ENCODE measurements around the gene FHL1.
"Not testable (repeated sequence)": the region's sequence is repeated elsewhere in the genome, so short reads cannot be mapped to it uniquely, and the experiment has no call there.

FHL1 gene

GRCh38 chrX:136147315-136147901 is at the start of gene FHL1:
Gene FHL1 (plus strand): TSS chrX:136147533.
- Histone ChIP-seq H3K4me3 (ENCODE audit: low read depth, low read length) (peak within 1 kb of the TSS; percentile 86), H3K4me1 (ENCODE audit: control insufficient read depth, insufficient read depth, low read length, unreplicated experiment) (peaks cover 5% of the 10 kb centered on the region), H3K79me2 (ENCODE audit: control insufficient read depth, insufficient read depth, low read length, unreplicated experiment) (peaks cover 18% of the 10 kb centered on the region), H3K27ac (ENCODE audit: low read depth, low read length) (no peak within 1 kb of the TSS), H3K36me3 (ENCODE audit: insufficient read depth, low read length) (no peaks in the 10 kb centered on the region), H3K27me3 (ENCODE audit: insufficient read depth, low read length) (no peaks in the 10 kb centered on the region), H2AFZ (ENCODE audit: low read length, unreplicated experiment) (peak within 1 kb of the TSS; percentile 81)

GRCh38 chrX:136097871-136098805 is 49.2 kb upstream of the FHL1 start:
- no peak overlapping the region for H2AFZ ChIP-seq (ENCODE audit: low read length, unreplicated experiment)
- H3K27ac ChIP-seq (ENCODE audit: low read depth, low read length): no peak overlapping the region
- H3K4me1 ChIP-seq (ENCODE audit: control insufficient read depth, insufficient read depth, low read length, unreplicated experiment): no peaks in the 10 kb centered on the region
- no peaks in the 10 kb centered on the region for H3K36me3 ChIP-seq (ENCODE audit: insufficient read depth, low read length)
- no peak overlapping the region for H3K4me3 ChIP-seq (ENCODE audit: low read depth, low read length)
- H3K79me2 ChIP-seq (ENCODE audit: control insufficient read depth, insufficient read depth, low read length, unreplicated experiment): no peaks in the 10 kb centered on the region
- H3K27me3 ChIP-seq (ENCODE audit: insufficient read depth, low read length): no peaks in the 10 kb centered on the region

- H3K27me3 ChIP-seq (ENCODE audit: insufficient read depth, low read length): no peaks in the 10 kb centered on the region
- H3K4me3 ChIP-seq (ENCODE audit: low read depth, low read length): no peak overlapping the region
- H3K79me2 ChIP-seq (ENCODE audit: control insufficient read depth, insufficient read depth, low read length, unreplicated experiment): no peaks in the 10 kb centered on the region
- no peaks in the 10 kb centered on the region for H3K36me3 ChIP-seq (ENCODE audit: insufficient read depth, low read length)
- no peak overlapping the region for H3K27ac ChIP-seq (ENCODE audit: low read depth, low read length)
- no peak overlapping the region for H2AFZ ChIP-seq (ENCODE audit: low read length, unreplicated experiment)
- no peaks in the 10 kb centered on the region for H3K4me1 ChIP-seq (ENCODE audit: control insufficient read depth, insufficient read depth, low read length, unreplicated experiment)
Measured at GRCh38 chrX:136104936-136105335, 42.4 kb upstream of the FHL1 start.

- Histone ChIP-seq H3K27ac (ENCODE audit: low read depth, low read length) (no peak overlapping the region), H3K4me3 (ENCODE audit: low read depth, low read length) (no peak overlapping the region), H3K79me2 (ENCODE audit: control insufficient read depth, insufficient read depth, low read length, unreplicated experiment) (no peaks in the 10 kb centered on the region), H3K27me3 (ENCODE audit: insufficient read depth, low read length) (no peaks in the 10 kb centered on the region), H2AFZ (ENCODE audit: low read length, unreplicated experiment) (no peak overlapping the region), H3K4me1 (ENCODE audit: control insufficient read depth, insufficient read depth, low read length, unreplicated experiment) (no peaks in the 10 kb centered on the region), H3K36me3 (ENCODE audit: insufficient read depth, low read length) (no peaks in the 10 kb centered on the region)
Measured at GRCh38 chrX:136106920-136107528, 40.3 kb upstream of the FHL1 start.

GRCh38 chrX:136108905-136109304 is 38.4 kb upstream of the FHL1 start:
- not testable (repeated sequence) for H2AFZ ChIP-seq (ENCODE audit: low read length, unreplicated experiment); H3K79me2 ChIP-seq (ENCODE audit: control insufficient read depth, insufficient read depth, low read length, unreplicated experiment); H3K4me1 ChIP-seq (ENCODE audit: control insufficient read depth, insufficient read depth, low read length, unreplicated experiment); H3K4me3 ChIP-seq (ENCODE audit: low read depth, low read length); H3K36me3 ChIP-seq (ENCODE audit: insufficient read depth, low read length); H3K27me3 ChIP-seq (ENCODE audit: insufficient read depth, low read length); H3K27ac ChIP-seq (ENCODE audit: low read depth, low read length)

GRCh38 chrX:136112286-136112685 is 35.0 kb upstream of the FHL1 start:
- Histone ChIP-seq H3K4me3 (ENCODE audit: low read depth, low read length) (no peak overlapping the region), H2AFZ (ENCODE audit: low read length, unreplicated experiment) (no peak overlapping the region), H3K4me1 (ENCODE audit: control insufficient read depth, insufficient read depth, low read length, unreplicated experiment) (peaks cover 3% of the 10 kb centered on the region), H3K36me3 (ENCODE audit: insufficient read depth, low read length) (no peaks in the 10 kb centered on the region), H3K79me2 (ENCODE audit: control insufficient read depth, insufficient read depth, low read length, unreplicated experiment) (no peaks in the 10 kb centered on the region), H3K27me3 (ENCODE audit: insufficient read depth, low read length) (no peaks in the 10 kb centered on the region), H3K27ac (ENCODE audit: low read depth, low read length) (no peak overlapping the region)

- Histone ChIP-seq H2AFZ (ENCODE audit: low read length, unreplicated experiment) (no peak overlapping the region), H3K27me3 (ENCODE audit: insufficient read depth, low read length) (no peaks in the 10 kb centered on the region), H3K79me2 (ENCODE audit: control insufficient read depth, insufficient read depth, low read length, unreplicated experiment) (no peaks in the 10 kb centered on the region), H3K36me3 (ENCODE audit: insufficient read depth, low read length) (no peaks in the 10 kb centered on the region), H3K4me3 (ENCODE audit: low read depth, low read length) (no peak overlapping the region), H3K27ac (ENCODE audit: low read depth, low read length) (no peak overlapping the region), H3K4me1 (ENCODE audit: control insufficient read depth, insufficient read depth, low read length, unreplicated experiment) (peaks cover 3% of the 10 kb centered on the region)
Measured at GRCh38 chrX:136112778-136113177, 34.6 kb upstream of the FHL1 start.

GRCh38 chrX:136115126-136115903 is 32.0 kb upstream of the FHL1 start:
- peaks cover 3% of the 10 kb centered on the region for H3K4me1 ChIP-seq (ENCODE audit: control insufficient read depth, insufficient read depth, low read length, unreplicated experiment)
- H3K79me2 ChIP-seq (ENCODE audit: control insufficient read depth, insufficient read depth, low read length, unreplicated experiment): no peaks in the 10 kb centered on the region
- H3K27me3 ChIP-seq (ENCODE audit: insufficient read depth, low read length): no peaks in the 10 kb centered on the region
- no peak overlapping the region for H3K4me3 ChIP-seq (ENCODE audit: low read depth, low read length)
- H2AFZ ChIP-seq (ENCODE audit: low read length, unreplicated experiment): no peak overlapping the region
- H3K27ac ChIP-seq (ENCODE audit: low read depth, low read length): no peak overlapping the region
- no peaks in the 10 kb centered on the region for H3K36me3 ChIP-seq (ENCODE audit: insufficient read depth, low read length)

- Histone ChIP-seq H3K27me3 (ENCODE audit: insufficient read depth, low read length) (no peaks in the 10 kb centered on the region), H3K79me2 (ENCODE audit: control insufficient read depth, insufficient read depth, low read length, unreplicated experiment) (no peaks in the 10 kb centered on the region), H3K27ac (ENCODE audit: low read depth, low read length) (no peak overlapping the region), H3K36me3 (ENCODE audit: insufficient read depth, low read length) (no peaks in the 10 kb centered on the region), H3K4me1 (ENCODE audit: control insufficient read depth, insufficient read depth, low read length, unreplicated experiment) (peaks cover 3% of the 10 kb centered on the region), H2AFZ (ENCODE audit: low read length, unreplicated experiment) (no peak overlapping the region), H3K4me3 (ENCODE audit: low read depth, low read length) (no peak overlapping the region)
Measured at GRCh38 chrX:136115904-136116297, 31.4 kb upstream of the FHL1 start.

- Histone ChIP-seq H3K27me3 (ENCODE audit: insufficient read depth, low read length) (no peaks in the 10 kb centered on the region), H3K4me3 (ENCODE audit: low read depth, low read length) (no peak overlapping the region), H3K4me1 (ENCODE audit: control insufficient read depth, insufficient read depth, low read length, unreplicated experiment) (peaks cover 2% of the 10 kb centered on the region), H2AFZ (ENCODE audit: low read length, unreplicated experiment) (no peak overlapping the region), H3K36me3 (ENCODE audit: insufficient read depth, low read length) (no peaks in the 10 kb centered on the region), H3K27ac (ENCODE audit: low read depth, low read length) (no peak overlapping the region), H3K79me2 (ENCODE audit: control insufficient read depth, insufficient read depth, low read length, unreplicated experiment) (no peaks in the 10 kb centered on the region)
Measured at GRCh38 chrX:136121788-136122187, 25.5 kb upstream of the FHL1 start.
